GM19395 (cell line): ENCODE measurements around the gene PEX11A.
A peak's percentile ranks its signal among the peaks of the same experiment; 100 is the strongest.

ENCODE experiments used
- ATAC-seq: cut with Tn5 transposase; IDR thresholded peaks from one replicate; pipeline ENCODE4 v1.9.1; 2021; ENCODE audit warnings: mild to moderate bottlenecking, moderate library complexity; ENCODE audit not compliant: unreplicated experiment

PEX11A gene

DNA sequence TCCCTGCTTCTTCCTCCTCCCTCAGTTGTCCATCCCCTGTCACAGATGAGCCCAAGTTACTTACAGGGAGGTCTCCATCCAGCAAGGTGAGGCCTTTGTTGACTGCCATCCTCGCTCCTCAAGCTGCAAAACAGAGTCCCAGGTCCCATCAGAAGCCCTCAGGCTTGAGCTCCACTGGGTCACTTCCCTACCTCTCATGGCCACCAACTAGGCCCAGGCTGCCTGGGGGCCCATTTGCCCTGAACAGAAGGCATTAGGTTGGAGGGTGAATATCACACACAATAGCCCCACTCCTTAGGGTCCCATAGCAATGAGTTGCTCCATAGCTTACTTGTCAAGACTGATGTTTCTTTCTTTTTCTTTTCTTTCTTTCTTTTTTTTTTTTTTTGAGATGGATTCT lies 13.2 kb downstream of the PEX11A start:
- no peak for ATAC-seq

DNA sequence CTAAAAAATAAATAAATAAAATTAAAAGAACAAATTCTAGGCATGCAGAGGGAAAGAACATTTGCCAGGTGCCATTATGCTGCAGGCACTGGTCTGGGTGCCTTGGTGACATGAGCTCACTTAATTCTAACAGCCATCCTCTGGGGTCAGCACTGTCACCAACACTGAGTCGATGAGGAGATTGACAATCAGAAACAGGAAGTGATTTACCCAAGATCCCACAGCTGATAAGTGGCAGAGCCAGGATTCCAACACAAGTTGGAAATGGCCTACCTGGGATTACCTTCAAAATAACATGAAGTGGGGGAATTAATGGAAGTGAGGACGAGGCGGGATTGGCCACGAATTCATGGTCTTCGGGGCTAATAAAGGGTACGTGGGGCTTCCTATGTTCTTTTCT lies 14.9 kb downstream of the PEX11A start:
- ATAC-seq = no peak

DNA sequence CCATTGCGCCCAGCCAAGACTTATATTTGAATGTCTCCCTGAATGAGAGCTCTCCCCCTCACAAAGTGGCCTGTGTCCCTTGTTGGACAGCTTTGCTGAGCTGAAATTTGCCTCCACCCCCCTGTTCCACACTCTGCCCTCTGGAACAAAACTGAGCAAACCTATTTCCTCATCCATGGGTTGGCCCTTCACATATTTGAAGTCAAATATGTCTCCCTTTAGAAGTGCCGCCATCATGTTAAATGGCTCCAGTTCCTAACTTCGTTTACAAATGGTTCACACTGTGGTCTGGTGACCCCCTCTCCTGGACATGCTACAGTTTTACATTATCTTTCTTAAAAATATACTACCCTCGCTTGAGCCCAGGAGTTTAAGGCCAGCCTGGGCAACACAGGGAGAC lies 16.0 kb downstream of the PEX11A start:
- no peak for ATAC-seq

DNA sequence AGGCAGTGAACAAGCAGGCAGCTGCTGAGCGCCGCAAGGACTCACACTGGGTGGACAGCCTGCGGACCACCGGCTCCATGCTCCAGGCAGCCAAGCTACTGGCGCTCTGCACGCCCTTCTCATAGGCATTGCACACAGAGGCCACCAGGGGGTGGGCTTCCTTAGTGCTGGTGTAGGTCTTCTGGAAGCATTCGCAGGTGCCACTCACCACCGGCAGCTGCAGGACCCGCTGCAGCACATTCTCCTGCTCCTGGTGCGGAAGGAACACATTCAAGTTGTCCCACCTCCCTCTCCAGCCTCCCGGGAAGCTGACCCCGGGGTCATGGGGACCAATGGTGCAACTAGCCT lies 17.4 kb downstream of the PEX11A start:
- ATAC-seq = no peak

DNA sequence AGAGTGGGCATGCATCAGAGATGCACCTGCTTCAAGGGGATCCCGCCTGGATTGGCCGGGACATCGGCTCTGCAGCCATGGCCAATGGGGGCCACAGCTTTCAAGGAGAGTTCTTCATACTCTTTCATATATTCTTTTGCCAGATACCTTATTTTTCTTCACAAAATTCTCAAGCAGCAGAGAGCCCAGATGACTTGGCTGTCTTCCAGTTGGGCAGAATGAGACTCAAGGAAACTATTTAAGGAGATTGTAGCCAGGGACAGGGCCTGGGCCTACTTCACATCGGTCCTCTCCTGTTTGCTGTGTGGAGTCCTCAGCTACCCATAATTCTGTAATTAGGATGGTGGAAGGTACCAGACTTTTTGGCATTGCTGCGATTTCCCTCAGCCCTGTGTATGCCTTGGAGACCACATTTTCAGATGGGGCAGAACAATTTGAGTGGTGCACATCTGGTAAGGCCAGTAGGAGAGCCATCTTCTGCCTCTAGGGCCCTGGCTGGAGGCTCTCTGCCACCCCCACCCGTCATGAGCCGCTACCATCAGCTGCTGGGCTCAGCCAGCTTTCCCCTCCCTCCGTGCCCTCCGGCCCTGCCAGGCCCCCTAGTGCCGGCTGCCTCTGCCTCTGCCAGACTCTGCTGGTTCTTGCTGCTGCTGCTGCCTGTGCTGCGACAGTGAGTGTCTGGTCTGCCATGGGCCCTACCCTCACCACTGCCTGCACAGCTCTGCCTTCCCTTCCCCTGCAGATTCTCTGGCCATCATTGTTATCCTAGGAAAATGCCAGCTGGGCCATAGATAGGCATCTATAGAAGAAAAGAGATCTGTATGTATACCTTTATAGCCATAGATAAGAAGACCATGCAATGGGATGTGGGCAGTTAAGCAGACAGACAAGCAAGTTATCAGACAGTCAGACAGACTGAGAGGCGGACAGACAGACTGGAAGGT lies 18.1 kb downstream of the PEX11A start:
- no peak for ATAC-seq

DNA sequence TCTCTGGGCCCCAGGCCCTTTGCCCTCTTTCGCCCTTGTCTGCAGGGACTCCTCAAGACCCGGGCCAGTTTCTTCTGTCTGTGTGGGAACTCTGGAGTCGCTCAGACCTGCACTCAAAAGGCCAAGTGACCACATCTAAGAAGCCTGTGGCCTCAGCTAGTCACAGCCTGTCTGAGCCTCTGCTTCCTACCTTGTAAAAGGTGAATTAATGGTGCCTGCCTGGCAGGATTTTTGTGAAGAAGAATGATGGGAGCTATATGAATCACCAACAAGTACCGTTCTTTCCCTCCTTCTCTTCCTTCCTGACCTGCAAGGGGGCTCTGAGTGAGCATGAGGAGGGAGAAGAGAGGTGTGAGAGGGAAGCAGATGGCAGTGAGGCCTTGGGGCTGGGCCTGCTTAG lies 18.9 kb downstream of the PEX11A start:
- ATAC-seq = no peak

DNA sequence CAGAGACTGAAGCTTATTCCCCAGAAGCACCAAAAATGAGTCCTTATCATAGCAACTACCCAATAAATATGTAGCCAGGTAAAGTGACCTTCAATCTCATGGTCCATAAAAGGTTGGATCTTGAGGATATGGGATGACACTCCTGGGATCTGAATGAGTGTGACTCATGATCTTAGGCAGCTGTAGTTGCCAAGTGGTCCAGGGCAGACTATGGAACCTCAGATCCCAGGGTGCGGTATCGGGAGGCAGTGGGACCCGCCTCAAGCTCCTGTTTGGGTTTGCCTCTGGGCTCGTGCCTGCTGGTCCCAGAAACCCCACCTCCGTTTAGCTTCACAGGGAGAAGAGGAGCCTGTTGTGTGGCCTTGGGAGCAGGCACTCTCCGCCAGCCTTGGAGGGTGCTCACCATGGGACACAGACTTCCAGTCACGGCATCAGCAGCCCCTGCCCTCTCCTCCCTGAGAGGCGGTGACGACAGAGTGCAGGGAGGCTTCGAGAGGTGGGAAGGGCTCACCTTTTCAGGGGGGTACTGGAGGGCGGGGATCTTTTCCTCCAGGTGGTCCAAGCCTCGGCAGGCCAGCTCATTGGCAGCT lies 19.5 kb downstream of the PEX11A start:
- no peak for ATAC-seq

DNA sequence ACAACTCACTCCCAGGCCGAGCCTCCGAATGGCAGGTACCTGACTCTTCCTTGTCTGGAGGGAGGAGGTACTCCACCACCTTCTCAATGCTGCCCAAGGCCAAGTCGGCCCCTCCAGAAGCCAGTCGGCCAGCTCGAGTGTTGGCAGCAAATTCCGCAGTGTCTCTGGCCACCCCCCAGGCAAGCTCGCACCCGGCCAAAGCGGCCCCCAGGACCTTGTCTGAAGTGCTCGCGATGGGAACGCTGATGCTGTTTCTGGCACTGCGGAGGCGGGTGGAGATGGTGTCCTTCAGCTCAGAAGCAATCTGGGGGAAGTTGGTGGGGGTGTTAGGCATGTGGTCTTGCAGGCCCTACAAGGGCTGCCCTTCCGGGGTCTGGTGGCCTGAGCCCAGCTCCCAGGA lies 20.6 kb downstream of the PEX11A start:
- no peak for ATAC-seq

DNA sequence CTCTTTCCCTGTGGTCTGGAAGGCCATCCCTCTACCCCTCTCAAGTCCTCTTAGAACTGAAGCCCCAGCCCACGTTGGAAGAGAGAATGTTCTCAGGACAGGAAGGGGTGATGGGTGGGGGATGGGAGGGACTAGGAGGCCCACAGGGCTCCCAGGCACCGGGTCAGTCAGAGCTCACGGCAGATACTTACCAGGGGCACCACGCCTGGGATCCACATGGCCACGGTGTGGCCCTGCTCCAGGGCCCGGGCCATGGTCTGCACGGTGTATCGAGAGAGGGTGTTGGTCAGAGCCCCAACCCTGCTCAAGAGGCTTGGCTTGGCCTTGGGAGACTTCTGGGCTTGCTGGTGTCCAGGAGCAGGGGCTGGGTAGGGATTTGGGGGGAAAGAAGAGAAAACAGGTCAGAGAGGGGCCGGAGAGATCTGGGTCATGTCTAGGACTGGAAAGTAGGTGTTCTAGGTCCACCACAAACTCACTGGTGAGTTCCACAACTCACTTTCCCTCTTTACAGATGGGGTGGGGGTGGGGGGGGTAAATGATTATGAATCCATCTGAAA lies 21.2 kb downstream of the PEX11A start:
- ATAC-seq = no peak

DNA sequence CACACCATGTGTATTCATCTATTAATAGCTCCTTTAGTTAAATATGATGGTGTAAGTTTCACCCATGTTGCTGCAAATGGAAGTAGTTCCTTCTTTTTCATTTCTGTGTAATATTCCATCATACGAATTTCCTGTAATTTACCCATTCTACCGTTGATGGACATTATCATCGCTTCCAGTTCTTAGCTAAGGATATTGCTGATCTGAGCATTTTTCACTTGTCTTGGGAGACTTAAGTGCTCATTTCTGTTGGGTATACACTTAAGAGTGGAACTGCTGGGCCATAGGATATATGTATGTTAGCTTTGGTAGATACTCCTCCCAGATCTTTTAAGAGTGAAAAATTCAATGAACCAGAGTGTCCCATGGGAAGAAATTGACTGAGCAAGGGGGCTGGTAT lies 22.4 kb downstream of the PEX11A start:
- ATAC-seq = no peak

DNA sequence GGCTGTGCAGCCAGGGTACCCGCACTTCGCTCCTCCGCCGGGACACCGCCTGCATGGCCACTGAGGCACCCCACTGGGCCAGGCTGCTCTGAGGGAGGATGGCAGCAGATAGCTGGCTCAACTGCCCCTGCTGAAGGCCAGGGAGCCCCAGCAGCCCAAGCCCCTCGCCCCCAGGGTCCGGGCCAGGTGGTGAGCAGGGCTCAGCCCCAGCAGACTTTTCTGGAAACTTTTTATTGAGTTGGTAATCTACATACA lies 22.9 kb downstream of the PEX11A start:
- ATAC-seq = no peak

DNA sequence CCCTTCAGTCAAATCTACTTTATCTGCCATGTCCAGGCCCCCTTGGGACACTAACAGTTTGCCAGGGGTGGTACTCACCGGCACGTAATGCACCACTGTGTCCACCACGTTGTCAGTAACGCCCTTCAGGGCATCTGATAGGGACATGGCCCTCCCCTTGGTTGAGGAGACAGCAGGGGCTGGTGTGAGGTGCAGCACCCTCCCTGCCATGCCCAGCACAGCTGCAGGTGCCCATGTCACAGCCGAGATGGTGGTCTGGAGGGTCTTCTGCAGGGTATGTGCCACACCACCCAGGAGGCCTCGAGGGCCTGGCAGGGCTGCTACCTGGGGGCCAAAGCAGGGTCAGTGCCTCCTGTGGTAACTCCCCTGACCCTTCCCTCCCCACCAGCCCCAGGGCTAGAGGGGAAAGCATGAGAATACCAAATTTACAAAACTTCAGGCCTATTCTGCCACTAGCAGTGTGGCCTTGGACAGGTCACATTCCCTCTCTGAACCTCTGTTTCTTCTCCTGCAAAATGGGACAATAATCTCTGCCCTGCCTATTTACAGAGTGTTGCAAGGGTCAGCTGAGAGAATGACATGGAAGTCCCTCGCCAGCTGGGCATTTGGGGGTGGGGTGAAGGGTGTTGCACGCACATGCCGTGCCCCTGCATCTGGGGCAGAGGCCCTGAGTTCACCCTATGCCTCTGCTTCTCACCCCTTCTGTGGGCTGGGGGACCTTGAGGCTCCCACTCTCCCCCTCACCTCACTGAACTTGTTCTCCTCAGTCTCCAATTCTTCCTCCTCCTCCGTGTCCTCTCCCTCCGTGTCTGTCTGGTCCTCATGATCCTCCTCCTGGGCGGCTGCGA lies 23.5 kb downstream of the PEX11A start:
- no peak for ATAC-seq

DNA sequence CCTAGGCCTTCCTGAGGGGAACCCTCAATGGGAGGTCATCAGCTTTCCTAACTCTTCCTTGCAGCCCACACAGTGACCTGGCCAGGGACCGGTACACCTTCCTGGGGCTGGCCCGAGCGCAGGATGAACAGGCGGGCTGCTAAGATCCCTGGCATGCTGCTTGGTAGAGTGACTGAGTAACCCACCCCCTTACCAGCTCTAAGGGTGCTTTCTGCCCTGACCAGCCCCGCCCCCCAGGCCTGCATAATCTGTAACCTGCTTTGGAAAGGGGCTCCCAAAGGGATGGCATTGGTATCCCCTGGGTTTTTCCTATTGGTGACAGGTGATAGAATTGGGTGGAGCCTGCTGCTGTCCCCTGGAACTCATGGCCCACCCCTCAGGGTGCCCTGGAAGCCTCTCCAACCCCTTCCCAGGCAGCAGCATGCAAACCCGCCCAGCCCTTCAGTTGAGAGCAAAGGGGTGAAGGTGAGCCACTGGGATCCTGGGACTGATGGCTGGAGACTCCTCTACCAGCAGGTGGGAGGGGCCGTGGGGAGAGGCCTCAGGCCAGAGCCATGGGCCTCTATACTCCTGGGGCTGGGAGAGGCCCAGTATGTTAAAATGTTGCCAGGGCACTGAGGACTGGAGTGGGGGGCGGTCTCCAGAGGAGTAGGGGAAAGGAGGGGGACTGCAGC lies 24.2 kb downstream of the PEX11A start:
- no peak for ATAC-seq

DNA sequence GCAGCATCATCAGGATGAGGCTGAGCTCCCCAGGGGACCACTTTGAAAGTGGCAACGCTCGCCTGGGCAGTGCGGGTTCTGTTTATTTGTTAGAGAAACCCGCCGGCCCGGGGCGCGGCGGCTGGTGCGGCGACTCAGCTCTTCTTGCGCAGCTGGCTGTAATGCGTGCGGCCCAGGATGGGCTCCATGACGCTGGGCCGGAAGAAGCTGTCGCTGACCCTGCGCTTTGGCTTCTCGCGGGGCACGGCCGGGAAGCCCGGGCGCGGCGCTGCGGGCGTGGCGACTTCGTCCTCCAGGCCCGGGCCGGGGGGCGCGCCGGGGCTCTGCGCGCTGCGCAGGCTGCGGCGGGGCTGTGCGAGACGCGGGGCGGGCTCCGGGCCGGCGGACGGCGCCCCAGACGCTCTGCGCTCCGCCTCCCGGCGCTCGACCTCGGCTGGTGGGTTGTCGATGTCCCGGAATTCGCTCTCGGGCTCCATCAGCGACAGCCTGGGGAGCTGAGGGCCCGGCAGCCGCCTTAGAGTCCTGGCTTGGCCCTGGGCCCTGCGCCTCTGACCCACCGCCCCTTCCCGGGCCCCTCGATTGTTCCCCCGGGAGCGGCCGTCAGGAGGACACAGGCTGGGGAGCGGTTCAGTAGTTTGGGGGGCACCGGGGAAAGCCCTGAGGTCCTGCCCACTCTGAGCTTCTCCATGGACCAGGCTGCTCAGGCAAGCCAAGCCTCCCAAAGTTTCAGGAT lies 24.9 kb downstream of the PEX11A start:
- ATAC-seq = peak; percentile 54

DNA sequence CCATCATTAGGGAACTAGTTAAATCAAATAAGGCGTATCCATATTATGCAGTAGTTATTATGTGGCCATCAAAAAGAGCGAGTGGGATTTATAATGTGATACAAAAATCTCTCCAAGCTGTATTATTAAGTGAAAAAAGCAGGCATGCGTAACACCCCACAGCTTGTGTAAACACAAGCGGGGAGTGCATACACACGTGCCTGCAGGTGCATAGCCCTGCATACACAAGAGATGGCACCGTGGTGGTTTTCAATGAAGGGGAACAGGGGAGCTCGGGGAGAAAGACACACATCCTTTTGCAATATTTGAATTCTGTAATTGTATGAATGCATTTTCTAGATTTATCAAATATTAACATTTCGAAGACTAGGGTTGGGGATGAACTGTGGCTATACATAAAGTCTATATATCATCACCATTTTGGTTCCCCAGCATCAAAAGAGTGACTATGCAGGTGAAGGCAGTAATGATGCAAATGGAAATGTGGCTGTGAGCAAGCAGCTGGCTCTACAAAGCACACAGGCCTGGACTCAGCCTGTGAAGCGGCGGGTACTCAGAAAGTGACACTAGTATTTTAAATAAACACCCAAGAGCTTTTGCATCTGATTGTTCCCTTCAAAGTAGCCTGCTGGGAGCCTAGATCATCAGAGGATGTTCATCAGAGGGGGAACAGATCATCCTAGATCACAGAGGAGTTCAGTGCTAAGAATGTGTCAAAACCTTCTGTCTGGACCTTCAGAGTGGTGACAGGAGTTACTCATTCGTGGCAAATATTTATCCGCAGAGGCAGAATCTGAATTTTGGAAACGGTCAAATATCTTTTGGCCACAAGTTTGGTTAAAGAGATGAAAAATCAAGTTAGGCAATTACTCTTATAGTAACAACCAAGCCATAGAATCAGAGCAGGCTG lies 25.9 kb downstream of the PEX11A start:
- no peak for ATAC-seq

DNA sequence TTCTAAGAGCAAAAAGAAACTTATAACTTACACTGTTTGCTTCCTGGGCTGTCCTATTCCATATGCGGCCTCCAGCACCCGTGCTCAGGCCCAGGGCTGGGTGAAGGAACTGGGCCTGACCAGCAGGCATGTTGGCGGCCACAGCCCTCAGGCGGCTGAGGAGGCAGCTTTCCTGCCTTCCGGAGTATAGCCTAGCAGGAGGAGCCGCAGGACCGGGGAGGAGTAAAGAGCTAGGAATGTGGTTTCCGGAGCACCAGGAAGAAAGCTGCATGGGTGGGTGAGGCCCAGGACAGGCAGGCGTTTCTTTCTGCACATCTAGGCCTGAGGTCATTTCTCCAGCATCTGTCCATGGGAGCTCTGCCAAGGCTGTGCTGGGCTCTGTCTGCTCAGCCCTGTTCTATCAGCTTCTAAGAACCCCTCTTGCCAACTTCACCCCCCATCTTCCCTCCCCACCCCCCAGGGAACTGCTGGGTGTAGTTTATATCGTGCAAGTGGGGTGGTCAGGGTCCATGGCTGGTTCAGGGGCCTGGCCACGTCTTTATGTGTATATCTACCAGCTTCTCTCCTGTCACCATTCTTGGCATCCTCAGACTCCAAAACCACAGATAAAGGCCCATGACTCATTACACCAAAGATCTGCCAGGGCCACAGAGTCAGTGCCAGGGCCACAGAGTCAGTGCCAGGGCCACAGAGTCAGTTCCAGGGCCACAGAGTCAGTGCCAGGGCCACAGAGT lies 27.5 kb downstream of the PEX11A start:
- no peak for ATAC-seq

DNA sequence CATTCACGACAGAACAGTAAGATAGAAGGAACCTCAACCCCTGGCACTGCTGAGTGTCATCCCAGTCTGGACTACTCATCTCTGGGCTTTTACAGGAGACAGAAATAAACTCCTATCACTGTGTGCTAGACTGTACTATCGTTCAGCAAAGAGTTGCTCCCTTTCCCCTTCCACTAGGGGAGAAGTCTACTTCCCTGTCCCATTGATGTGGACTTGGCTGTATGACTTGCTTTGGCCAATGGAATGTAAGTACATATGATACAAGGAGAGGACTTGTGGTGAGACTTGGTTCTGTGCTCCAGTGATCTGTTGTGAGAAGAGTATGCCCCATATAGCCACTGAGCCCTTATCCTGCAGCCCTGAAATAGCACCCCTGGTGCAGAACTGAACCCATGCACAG lies 30.0 kb downstream of the PEX11A start:
- ATAC-seq = no peak

DNA sequence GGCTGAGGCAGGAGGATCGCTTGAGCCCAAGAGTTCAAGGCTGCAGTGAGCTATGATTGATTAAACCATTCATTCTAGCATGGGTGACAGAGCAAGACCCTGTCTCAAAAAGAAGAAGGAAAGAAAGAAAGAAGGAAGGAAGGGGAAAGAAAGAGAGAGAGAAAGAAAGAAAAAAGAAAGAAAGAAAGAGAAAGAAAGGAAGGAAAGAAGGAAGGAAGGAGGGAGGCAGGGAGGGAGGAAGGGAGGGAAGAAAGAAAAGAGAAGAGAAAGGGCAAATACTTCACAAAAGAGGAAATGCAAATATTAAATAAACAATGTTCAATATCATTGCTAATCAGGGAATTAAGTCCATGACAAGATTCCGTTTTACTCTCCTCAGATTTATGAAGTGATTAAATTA lies 31.3 kb downstream of the PEX11A start:
- no peak for ATAC-seq

DNA sequence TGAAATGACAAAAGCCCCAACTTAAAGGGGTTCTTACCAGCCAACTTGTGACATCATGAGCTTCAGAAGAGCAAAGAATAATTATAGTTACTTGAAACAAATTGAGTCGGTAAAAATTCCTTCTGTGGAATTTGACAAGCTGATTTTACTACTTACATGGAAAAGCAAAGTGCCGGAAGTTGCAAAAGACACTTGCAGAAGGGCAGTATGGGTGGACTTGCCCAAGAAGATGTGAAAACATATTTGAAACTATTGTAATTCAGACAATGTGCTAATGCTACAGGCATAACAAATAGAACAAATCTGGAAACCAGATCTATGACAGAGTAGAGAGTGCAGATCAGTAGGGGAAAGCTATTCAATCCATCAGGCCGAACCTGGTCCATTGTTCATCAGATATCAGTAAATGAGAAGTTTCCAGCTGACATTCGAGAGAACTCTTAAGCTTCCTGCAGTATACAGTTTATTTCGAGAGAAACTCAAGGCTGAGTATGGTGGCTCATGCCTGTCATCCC lies 32.8 kb downstream of the PEX11A start:
- no peak for ATAC-seq
